Large intestine (tissue), 3 donors: Measurements from ENCODE around the gene GLIPR1L2. TPM values are rescaled to one million over a fixed set of nuclear protein-coding genes. Genes with fewer than 3 reads are reported as not detected.
"Not testable (repeated sequence)": the region's sequence is repeated elsewhere in the genome, so short reads cannot be mapped to it uniquely, and the experiment has no call there.

Experiments used
- DNase-seq, 2 donors: peaks; one replicate each; pipeline versions ENCODE4 v3.0.0 to v3.0.0-alpha.2; 2013
- H3K27ac ChIP-seq: one replicate; pipeline ENCODE4 v1.5.1; 2013; ENCODE audit warnings: low read length
- H3K27me3 ChIP-seq: 2 replicates; pipeline ENCODE4 v1.6.1; 2013; ENCODE audit warnings: low read length; ENCODE audit not compliant: control insufficient read depth, insufficient read depth
- H3K36me3 ChIP-seq: 2 replicates; pipeline ENCODE4 v1.6.1; 2013; ENCODE audit warnings: low read length; ENCODE audit not compliant: control insufficient read depth, insufficient read depth
- H3K4me1 ChIP-seq: one replicate; pipeline ENCODE4 v1.6.1; 2013; ENCODE audit warnings: low read length; ENCODE audit not compliant: control insufficient read depth, insufficient read depth
- H3K4me3 ChIP-seq: one replicate; pipeline ENCODE4 v1.5.1; 2013; ENCODE audit warnings: low read length
- H3K9me3 ChIP-seq: one replicate; pipeline ENCODE4 v1.6.1; 2013; ENCODE audit warnings: mild to moderate bottlenecking, low read depth, low read length, moderate library complexity; ENCODE audit not compliant: control insufficient read depth
- WGBS: methylation state at CpG from one replicate; pipeline ENCODE4 v1.1.5; 2013; ENCODE audit warnings: low lambda C conversion rate; ENCODE audit not compliant: insufficient coverage; 5-methylcytosine and 5-hydroxymethylcytosine counted together
- polyA plus RNA-seq: library from polyadenylated mRNA; unstranded; fragments of 120-200 nt; gene quantifications from one replicate; pipeline ENCODE4 v1.2.1, GENCODE V29; 2013

GLIPR1L2 gene
- polyA plus RNA-seq, 1 donor = 1.3 TPM

GRCh38 chr12:75428767-75429166 is 37.9 kb downstream of the GLIPR1L2 start:
- Histone ChIP-seq H3K27ac (no peak overlapping the region), H3K27me3 (no peaks in the 10 kb centered on the region), H3K9me3 (no peaks in the 10 kb centered on the region), H3K4me3 (no peak overlapping the region), H3K4me1 (no peaks in the 10 kb centered on the region), H3K36me3 (no peaks in the 10 kb centered on the region)
- DNase-seq = no peak
- no CpG with 5 or more reads among the region's 1 CpG for WGBS

- no peak for DNase-seq
- H3K9me3 ChIP-seq = peaks cover 10% of the 10 kb centered on the region
- WGBS = 60% methylated on average over 1 of the region's 1 CpG
- no peak overlapping the region for H3K27ac ChIP-seq
- H3K4me3 ChIP-seq = no peak overlapping the region
- H3K27me3 ChIP-seq = no peaks in the 10 kb centered on the region
- H3K36me3 ChIP-seq = no peaks in the 10 kb centered on the region
- H3K4me1 ChIP-seq = no peaks in the 10 kb centered on the region
These were observed 42.0 kb downstream of the GLIPR1L2 start for GRCh38 chr12:75432924-75433323.

- Histone ChIP-seq H3K36me3 (no peaks in the 10 kb centered on the region), H3K4me1 (peaks cover 6% of the 10 kb centered on the region), H3K27me3 (no peaks in the 10 kb centered on the region), H3K4me3 (no peak overlapping the region), H3K27ac (no peak overlapping the region), H3K9me3 (peaks cover 12% of the 10 kb centered on the region)
- no peak for DNase-seq
- no CpG with 5 or more reads among the region's 2 CpGs for WGBS
These were observed 46.7 kb downstream of the GLIPR1L2 start for GRCh38 chr12:75437564-75437963.

- Histone ChIP-seq H3K9me3 (peaks cover 12% of the 10 kb centered on the region), H3K4me1 (peaks cover 10% of the 10 kb centered on the region), H3K4me3 (no peak overlapping the region), H3K27ac (no peak overlapping the region), H3K36me3 (no peaks in the 10 kb centered on the region), H3K27me3 (no peaks in the 10 kb centered on the region)
- WGBS = no CpG with 5 or more reads among the region's 4 CpGs
- DNase-seq = no peak
These were observed 47.3 kb downstream of the GLIPR1L2 start for GRCh38 chr12:75438059-75438754.

GRCh38 chr12:75439048-75439447 is 48.2 kb downstream of the GLIPR1L2 start:
- H3K36me3 ChIP-seq = no peaks in the 10 kb centered on the region
- no peaks in the 10 kb centered on the region for H3K27me3 ChIP-seq
- DNase-seq = no peak
- no peak overlapping the region for H3K27ac ChIP-seq
- peaks cover 12% of the 10 kb centered on the region for H3K9me3 ChIP-seq
- peaks cover 10% of the 10 kb centered on the region for H3K4me1 ChIP-seq
- H3K4me3 ChIP-seq = no peak overlapping the region
- WGBS = no CpG with 5 or more reads among the region's 2 CpGs

GRCh38 chr12:75439930-75440329 is 49.0 kb downstream of the GLIPR1L2 start:
- no peak overlapping the region for H3K4me3 ChIP-seq
- no peak for DNase-seq
- H3K27me3 ChIP-seq = no peaks in the 10 kb centered on the region
- H3K9me3 ChIP-seq = peaks cover 12% of the 10 kb centered on the region
- no peaks in the 10 kb centered on the region for H3K36me3 ChIP-seq
- peaks cover 10% of the 10 kb centered on the region for H3K4me1 ChIP-seq
- no peak overlapping the region for H3K27ac ChIP-seq

GRCh38 chr12:75441687-75442449 is 51.0 kb downstream of the GLIPR1L2 start:
- WGBS = no CpG with 5 or more reads among the region's 4 CpGs
- H3K4me3 ChIP-seq, H3K27me3 ChIP-seq, H3K36me3 ChIP-seq, DNase-seq, H3K4me1 ChIP-seq, H3K27ac ChIP-seq: not testable (repeated sequence)
- peaks cover 12% of the 10 kb centered on the region for H3K9me3 ChIP-seq

- not testable (repeated sequence) for H3K4me3 ChIP-seq, H3K27ac ChIP-seq, H3K4me1 ChIP-seq, H3K9me3 ChIP-seq, H3K36me3 ChIP-seq, H3K27me3 ChIP-seq
- WGBS = 60% methylated on average over 1 of the region's 3 CpGs
- DNase-seq = peak in 1 of 2 donors; percentile 28
These were observed 51.6 kb downstream of the GLIPR1L2 start for GRCh38 chr12:75442454-75442853.

- Histone ChIP-seq H3K36me3 (no peaks in the 10 kb centered on the region), H3K27me3 (no peaks in the 10 kb centered on the region), H3K4me1 (peaks cover 10% of the 10 kb centered on the region), H3K4me3 (no peak overlapping the region), H3K9me3 (no peaks in the 10 kb centered on the region), H3K27ac (no peak overlapping the region)
- no peak for DNase-seq
- WGBS = 100% methylated on average over 1 of the region's 3 CpGs
These were observed 52.8 kb downstream of the GLIPR1L2 start for GRCh38 chr12:75443709-75444108.

- no peak for DNase-seq
- H3K36me3 ChIP-seq = no peaks in the 10 kb centered on the region
- no peak overlapping the region for H3K27ac ChIP-seq
- H3K9me3 ChIP-seq = no peaks in the 10 kb centered on the region
- no peaks in the 10 kb centered on the region for H3K27me3 ChIP-seq
- no peak overlapping the region for H3K4me3 ChIP-seq
- peaks cover 10% of the 10 kb centered on the region for H3K4me1 ChIP-seq
- 100% methylated on average over 1 of the region's 6 CpGs for WGBS
These were observed 53.7 kb downstream of the GLIPR1L2 start for GRCh38 chr12:75444429-75445136.
